MM.1S (cell line): ENCODE results near the gene LTBP1.

Source experiments
- DNase-seq: peaks from one replicate; pipeline ENCODE4 v3.0.0-alpha.2; 2015
- H2AFZ ChIP-seq: fragments of 300-600 bp; sonication (generic); 2 replicates; pipeline ENCODE4 v1.6.0; 2016; ENCODE audit warnings: antibody characterized with exemption, low read length
- H3F3A ChIP-seq: fragments of 300-600 bp; sonication (generic); 2 replicates; pipeline ENCODE4 v1.6.1; 2016; ENCODE audit warnings: mild to moderate bottlenecking, antibody characterized with exemption, low read length, moderate library complexity, mixed read lengths; ENCODE audit not compliant: insufficient read depth
- H3K27ac ChIP-seq: fragments of 300-600 bp; sonication (generic); 2 replicates; pipeline ENCODE4 v1.5.1; 2016; ENCODE audit warnings: mild to moderate bottlenecking, low read length
- H3K27me3 ChIP-seq: fragments of 300-600 bp; sonication (generic); replicated peaks from 2 replicates; pipeline ENCODE4 v1.6.0; 2016; ENCODE audit warnings: low read length; ENCODE audit not compliant: insufficient read depth
- H3K36me3 ChIP-seq: fragments of 300-600 bp; sonication (generic); replicated peaks from 2 replicates; pipeline ENCODE4 v1.6.1; 2016; ENCODE audit warnings: mild to moderate bottlenecking, low read length, mixed read lengths; ENCODE audit not compliant: insufficient read depth
- H3K4me1 ChIP-seq: fragments of 300-600 bp; sonication (generic); 2 replicates; pipeline ENCODE4 v1.6.1; 2016; ENCODE audit warnings: low read length, mixed read lengths
- H3K4me2 ChIP-seq: fragments of 300-600 bp; sonication (generic); 2 replicates; pipeline ENCODE4 v1.6.0; 2016; ENCODE audit warnings: low read depth, low read length
- H3K4me3 ChIP-seq: fragments of 300-600 bp; sonication (generic); 2 replicates; pipeline ENCODE4 v1.5.1; 2016; ENCODE audit warnings: low read length, mixed read lengths
- H3K79me2 ChIP-seq: fragments of 300-600 bp; sonication (generic); 2 replicates; pipeline ENCODE4 v1.6.1; 2016; ENCODE audit warnings: mixed run types, low read length, mixed read lengths
- H3K9ac ChIP-seq: fragments of 300-600 bp; sonication (generic); 2 replicates; pipeline ENCODE4 v1.6.1; 2016; ENCODE audit warnings: low read length, mixed read lengths
- H3K9me2 ChIP-seq: fragments of 300-600 bp; sonication (generic); replicated peaks from 2 replicates; pipeline ENCODE4 v1.6.1; 2016; ENCODE audit warnings: mild to moderate bottlenecking, low read length, mixed read lengths; ENCODE audit not compliant: insufficient read depth
- H3K9me3 ChIP-seq: fragments of 300-600 bp; sonication (generic); replicated peaks from 2 replicates; pipeline ENCODE4 v1.6.1; 2016; ENCODE audit warnings: mild to moderate bottlenecking, low read length, mixed read lengths; ENCODE audit not compliant: insufficient read depth
- H4K20me1 ChIP-seq: fragments of 300-600 bp; sonication (generic); 2 replicates; pipeline ENCODE4 v1.6.1; 2016; ENCODE audit warnings: mild to moderate bottlenecking, low read length, moderate library complexity, mixed read lengths; ENCODE audit not compliant: insufficient read depth
- EZH2 ChIP-seq: fragments of 300-600 bp; sonication (generic); optimal IDR thresholded peaks from 2 replicates; pipeline ENCODE3; 2017; ENCODE audit warnings: low read depth, mild to moderate bottlenecking, antibody characterized with exemption, low read length, mixed read lengths
- EZH2phosphoT487 ChIP-seq: fragments of 300-600 bp; sonication (generic); IDR thresholded peaks from 2 replicates; pipeline ENCODE4 v1.6.1; 2018; ENCODE audit warnings: antibody characterized with exemption, low read length
- TF ChIP-seq, protein P1 (sequence below): fragments of 300-600 bp; sonication (generic); IDR thresholded peaks from 2 replicates; pipeline ENCODE4 v1.5.1; 2016; ENCODE audit warnings: antibody characterized with exemption, low read length, mixed read lengths

LTBP1 gene

DNA sequence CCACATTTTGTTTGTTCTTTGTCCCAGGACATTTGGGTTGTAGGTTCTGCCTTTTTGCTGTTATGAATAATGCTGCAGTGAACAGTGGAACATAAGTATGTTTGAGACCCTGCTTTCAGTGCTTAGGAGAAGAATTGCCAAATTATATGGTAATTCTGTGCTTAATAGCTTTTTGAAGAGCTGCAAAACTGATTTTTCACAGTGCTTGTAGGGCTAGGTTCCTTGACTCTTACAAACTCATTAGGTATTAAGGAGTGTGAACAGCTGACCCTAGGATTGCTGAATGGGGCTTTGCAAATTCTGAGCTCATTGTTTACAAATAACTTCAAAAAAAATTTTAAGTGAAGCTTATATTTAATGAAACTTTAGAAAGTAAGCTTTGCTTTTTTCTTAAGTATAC lies 154.2 kb downstream of the LTBP1 start:
- Histone ChIP-seq H3K4me3 (no peak overlapping the region), H3K9ac (no peak overlapping the region), H2AFZ (no peak overlapping the region), H3K9me2 (no peaks in the 10 kb centered on the region), H3K4me1 (no peaks in the 10 kb centered on the region), H3K27ac (no peak overlapping the region), H3F3A (no peaks in the 10 kb centered on the region), H3K4me2 (no peak overlapping the region), H4K20me1 (no peaks in the 10 kb centered on the region), H3K36me3 (no peaks in the 10 kb centered on the region), H3K27me3 (no peaks in the 10 kb centered on the region), H3K9me3 (no peaks in the 10 kb centered on the region), H3K79me2 (no peaks in the 10 kb centered on the region)
- TF ChIP-seq EZH2: no peak
- TF ChIP-seq, protein P1, sequence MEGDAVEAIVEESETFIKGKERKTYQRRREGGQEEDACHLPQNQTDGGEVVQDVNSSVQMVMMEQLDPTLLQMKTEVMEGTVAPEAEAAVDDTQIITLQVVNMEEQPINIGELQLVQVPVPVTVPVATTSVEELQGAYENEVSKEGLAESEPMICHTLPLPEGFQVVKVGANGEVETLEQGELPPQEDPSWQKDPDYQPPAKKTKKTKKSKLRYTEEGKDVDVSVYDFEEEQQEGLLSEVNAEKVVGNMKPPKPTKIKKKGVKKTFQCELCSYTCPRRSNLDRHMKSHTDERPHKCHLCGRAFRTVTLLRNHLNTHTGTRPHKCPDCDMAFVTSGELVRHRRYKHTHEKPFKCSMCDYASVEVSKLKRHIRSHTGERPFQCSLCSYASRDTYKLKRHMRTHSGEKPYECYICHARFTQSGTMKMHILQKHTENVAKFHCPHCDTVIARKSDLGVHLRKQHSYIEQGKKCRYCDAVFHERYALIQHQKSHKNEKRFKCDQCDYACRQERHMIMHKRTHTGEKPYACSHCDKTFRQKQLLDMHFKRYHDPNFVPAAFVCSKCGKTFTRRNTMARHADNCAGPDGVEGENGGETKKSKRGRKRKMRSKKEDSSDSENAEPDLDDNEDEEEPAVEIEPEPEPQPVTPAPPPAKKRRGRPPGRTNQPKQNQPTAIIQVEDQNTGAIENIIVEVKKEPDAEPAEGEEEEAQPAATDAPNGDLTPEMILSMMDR: no peak
- TF ChIP-seq EZH2phosphoT487: no peak
- no peak for DNase-seq

DNA sequence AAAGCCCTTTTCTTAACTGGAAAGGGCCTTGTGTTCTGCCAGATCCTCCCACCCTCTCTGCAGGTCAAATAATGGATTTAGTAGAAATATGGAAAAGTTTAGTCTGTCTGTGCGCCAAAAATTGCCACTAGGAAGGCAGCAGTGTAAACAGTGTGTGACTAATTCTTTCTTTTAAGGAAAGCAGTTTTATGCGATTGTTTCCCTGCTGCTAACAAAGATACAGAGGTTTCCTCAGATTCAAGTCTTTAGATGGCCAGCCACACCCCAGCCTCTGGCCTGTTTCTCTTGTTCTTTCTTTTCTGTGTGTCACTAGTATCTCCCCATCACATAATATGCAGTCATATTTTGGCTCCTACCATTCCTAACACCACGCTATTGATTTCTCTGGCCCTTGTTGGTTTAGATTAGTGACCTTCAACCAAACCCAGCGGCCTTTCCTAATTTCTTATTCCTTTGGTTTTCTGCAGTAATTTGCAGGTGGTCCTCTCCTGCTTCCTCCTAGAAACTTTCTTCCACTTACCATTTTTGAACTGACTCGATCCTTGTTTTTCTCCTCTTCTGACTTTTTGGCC lies 157.4 kb downstream of the LTBP1 start:
- Histone ChIP-seq H3F3A (no peaks in the 10 kb centered on the region), H3K9me2 (no peaks in the 10 kb centered on the region), H3K9ac (no peak overlapping the region), H3K27ac (no peak overlapping the region), H3K79me2 (no peaks in the 10 kb centered on the region), H4K20me1 (no peaks in the 10 kb centered on the region), H3K4me1 (no peaks in the 10 kb centered on the region), H2AFZ (no peak overlapping the region), H3K4me3 (no peak overlapping the region), H3K27me3 (no peaks in the 10 kb centered on the region), H3K4me2 (no peak overlapping the region), H3K36me3 (no peaks in the 10 kb centered on the region), H3K9me3 (no peaks in the 10 kb centered on the region)
- TF ChIP-seq EZH2phosphoT487 (no peak), EZH2 (no peak)
- TF ChIP-seq, protein P1: no peak
- no peak for DNase-seq

DNA sequence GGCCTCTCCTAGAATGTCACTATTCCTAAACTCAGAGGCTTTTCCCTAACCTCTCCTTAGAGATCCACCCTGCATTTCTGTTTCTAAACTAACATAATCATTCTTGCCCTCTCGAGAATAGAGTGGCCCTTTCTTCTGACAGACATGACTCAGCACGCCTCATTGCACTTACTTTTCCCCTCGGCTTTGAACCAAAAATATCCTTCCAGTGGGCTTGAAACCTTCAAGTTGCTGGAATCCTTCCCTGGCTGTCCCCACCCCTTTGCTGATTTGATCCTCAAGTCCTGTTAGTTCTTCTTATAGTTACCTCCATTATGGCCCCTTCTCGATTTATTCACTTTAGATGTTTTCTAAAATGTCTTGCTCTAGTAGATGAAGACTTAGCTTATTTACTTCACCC lies 158.0 kb downstream of the LTBP1 start:
- no peak for DNase-seq
- Histone ChIP-seq H3K36me3 (no peaks in the 10 kb centered on the region), H3K79me2 (no peaks in the 10 kb centered on the region), H3K9me3 (no peaks in the 10 kb centered on the region), H3K27ac (no peak overlapping the region), H3K4me3 (no peak overlapping the region), H3K4me2 (no peak overlapping the region), H3K9me2 (no peaks in the 10 kb centered on the region), H3F3A (no peaks in the 10 kb centered on the region), H3K9ac (no peak overlapping the region), H2AFZ (no peak overlapping the region), H3K4me1 (no peaks in the 10 kb centered on the region), H4K20me1 (no peaks in the 10 kb centered on the region), H3K27me3 (no peaks in the 10 kb centered on the region)
- no peak for TF ChIP-seq EZH2phosphoT487
- no peak for TF ChIP-seq EZH2
- TF ChIP-seq, protein P1: no peak
